Measurements from ENCODE around the gene ACO2. TPM values are rescaled to one million over a fixed set of nuclear protein-coding genes. Genes with fewer than 3 reads are reported as not detected.
"Not testable (repeated sequence)": the region's sequence is repeated elsewhere in the genome, so short reads cannot be mapped to it uniquely, and the experiment has no call there.

ACO2 gene
- total RNA-seq, 1 donor from 2014 or later = 153 TPM

- DNase-seq = no peak
Measured at GRCh38 chr22:41555325-41555982, 86.5 kb downstream of the ACO2 start.

GRCh38 chr22:41556561-41556960, 87.6 kb downstream of the ACO2 start:
- no peak for DNase-seq
- no peak for TF ChIP-seq CTCF (IDR thresholded peaks at IDR 0.05)
- intact Hi-C loops (cut with micrococcal nuclease) = no loop called here
- CTCF ChIA-PET = no interaction called here
- Mint-ChIP-seq H3K4me3 (no peak overlapping the region), H3K27me3 (peaks cover 25% of the 10 kb centered on the region), H3K36me3 (ENCODE audit: low read depth) (no peaks in the 10 kb centered on the region), H3K27ac (no peak overlapping the region), H3K9me3 (no peaks in the 10 kb centered on the region), H3K4me1 (no peaks in the 10 kb centered on the region)
- POLR2A ChIA-PET = no interaction called here
- no peak for ATAC-seq (ENCODE audit: low read depth)

More at GRCh38 chr22:41555325-41555982, 86.5 kb downstream of the ACO2 start:
- Mint-ChIP-seq H3K36me3 (ENCODE audit: low read depth) (no peaks in the 10 kb centered on the region), H3K4me3 (no peak overlapping the region), H3K9me3 (no peaks in the 10 kb centered on the region), H3K27ac (no peak overlapping the region), H3K27me3 (peaks cover 19% of the 10 kb centered on the region), H3K4me1 (no peaks in the 10 kb centered on the region)
- intact Hi-C loops (cut with micrococcal nuclease) = no loop called here
- ChIA-PET POLR2A (no interaction called here), CTCF (no interaction called here)
- ATAC-seq (ENCODE audit: low read depth) = no peak
- TF ChIP-seq CTCF (IDR thresholded peaks at IDR 0.05) = no peak

GRCh38 chr22:41557401-41558240, 88.7 kb downstream of the ACO2 start:
- Mint-ChIP-seq H3K27me3 (peaks cover 29% of the 10 kb centered on the region), H3K4me3 (no peak overlapping the region), H3K9me3 (no peaks in the 10 kb centered on the region), H3K36me3 (ENCODE audit: low read depth) (no peaks in the 10 kb centered on the region), H3K27ac (no peak overlapping the region), H3K4me1 (no peaks in the 10 kb centered on the region)
- no peak for TF ChIP-seq CTCF (IDR thresholded peaks at IDR 0.05)
- ATAC-seq (ENCODE audit: low read depth) (no peak), DNase-seq (no peak)
- intact Hi-C loops (cut with micrococcal nuclease) = no loop called here
- ChIA-PET CTCF (no interaction called here), POLR2A (no interaction called here)

GRCh38 chr22:41558241-41558630, 89.3 kb downstream of the ACO2 start:
- peaks cover 28% of the 10 kb centered on the region for H3K27me3 Mint-ChIP-seq
- intact Hi-C loops (cut with micrococcal nuclease); ATAC-seq (ENCODE audit: low read depth); H3K4me1 Mint-ChIP-seq; H3K27ac Mint-ChIP-seq; DNase-seq; POLR2A ChIA-PET; H3K9me3 Mint-ChIP-seq; CTCF ChIA-PET; H3K4me3 Mint-ChIP-seq; H3K36me3 Mint-ChIP-seq (ENCODE audit: low read depth): not testable (repeated sequence)

GRCh38 chr22:41560095-41560471, 91.2 kb downstream of the ACO2 start:
- POLR2A ChIA-PET = interaction anchor here (1.0 kb wide), 1 partner anchor 61 kb away, joined by 4 read pairs; the partner anchor contains the start of genes DESI1 and XRCC6
- H3K4me3 Mint-ChIP-seq = no peak overlapping the region
- CTCF ChIA-PET = no interaction called here
- DNase-seq (no peak), ATAC-seq (ENCODE audit: low read depth) (no peak)
- H3K36me3 Mint-ChIP-seq (ENCODE audit: low read depth) = no peaks in the 10 kb centered on the region
- no peak overlapping the region for H3K27ac Mint-ChIP-seq
- no peaks in the 10 kb centered on the region for H3K4me1 Mint-ChIP-seq
- intact Hi-C loops (cut with micrococcal nuclease) = no loop called here
- no peak for TF ChIP-seq CTCF (IDR thresholded peaks at IDR 0.05)
- H3K27me3 Mint-ChIP-seq = peaks cover 26% of the 10 kb centered on the region
- no peaks in the 10 kb centered on the region for H3K9me3 Mint-ChIP-seq
